GM12865 (cell line): ENCODE data around the gene ITGA11.

Experiments
- DNase-seq: peaks from one replicate; pipeline ENCODE4 v3.0.0; 2010; ENCODE audit warnings: low read depth
- H3K4me3 ChIP-seq: 2 replicates; pipeline ENCODE4 v1.5.1; 2011; ENCODE audit warnings: mild to moderate bottlenecking, low read depth, low read length, control low read depth
- CTCF ChIP-seq: IDR thresholded peaks from 2 replicates; pipeline ENCODE4 v1.5.1; 2011; ENCODE audit warnings: low read length, control low read depth, low read depth, inconsistent platforms; ENCODE audit not compliant: insufficient read depth; ENCODE audit errors: missing control alignments

ITGA11 gene

GRCh38 chr15:68332266-68332665 lies 99.7 kb downstream of the ITGA11 start:
- no peak overlapping the region for H3K4me3 ChIP-seq
- no peak for DNase-seq
- no peak for TF ChIP-seq CTCF

- H3K4me3 ChIP-seq: no peak overlapping the region
- TF ChIP-seq CTCF: no peak
- no peak for DNase-seq
Measured at GRCh38 chr15:68330901-68331300, 101.1 kb downstream of the ITGA11 start.

DNA sequence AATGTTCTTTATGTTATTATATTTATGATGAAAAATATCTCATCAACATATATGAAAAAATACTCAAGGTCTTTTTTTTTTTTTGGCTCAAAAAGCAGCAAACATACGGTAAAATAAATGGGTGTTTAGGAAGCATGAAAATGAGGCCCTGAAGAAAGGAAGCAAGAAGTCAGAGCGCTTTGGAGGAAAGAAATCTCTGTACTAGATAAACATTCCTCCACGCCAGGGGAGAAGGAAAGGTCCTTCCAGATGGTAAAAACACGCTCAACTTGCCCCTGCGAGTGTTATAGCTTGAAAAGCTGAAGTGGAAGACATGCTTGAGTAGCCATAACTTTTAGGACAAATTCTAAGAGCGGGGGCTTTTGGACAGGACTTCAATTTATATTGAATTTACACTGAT lies 101.5 kb downstream of the ITGA11 start:
- DNase-seq: no peak
- H3K4me3 ChIP-seq: no peak overlapping the region
- TF ChIP-seq CTCF: no peak

DNA sequence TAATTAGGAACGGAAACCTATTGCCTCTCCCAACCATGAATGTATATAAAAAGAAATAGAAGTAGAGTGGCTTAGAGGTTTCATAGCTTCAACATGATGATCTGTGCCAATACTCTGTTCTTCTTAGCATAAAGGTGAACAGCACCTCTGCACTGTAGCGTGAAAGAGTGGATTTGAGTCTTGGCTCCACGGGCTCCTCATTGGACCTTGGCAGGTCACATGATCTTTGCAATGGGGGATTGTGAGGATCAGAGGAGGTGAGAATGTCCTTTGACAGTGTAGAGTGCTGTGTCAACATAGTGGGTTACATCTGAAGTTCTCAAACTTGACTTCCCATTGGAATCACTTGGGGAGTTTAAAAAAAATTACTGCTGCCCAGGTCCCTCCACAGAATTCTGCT lies 103.0 kb downstream of the ITGA11 start:
- TF ChIP-seq CTCF: no peak
- DNase-seq: no peak

GRCh38 chr15:68328443-68328842 lies 103.5 kb downstream of the ITGA11 start:
- no peak for TF ChIP-seq CTCF
- DNase-seq: no peak

More for the DNA sequence above, 103.0 kb downstream of the ITGA11 start:
- no peak overlapping the region for H3K4me3 ChIP-seq

GRCh38 chr15:68326711-68327354 lies 105.1 kb downstream of the ITGA11 start:
- no peak for DNase-seq
- TF ChIP-seq CTCF: no peak
- no peak overlapping the region for H3K4me3 ChIP-seq

More at GRCh38 chr15:68328443-68328842, 103.5 kb downstream of the ITGA11 start:
- no peak overlapping the region for H3K4me3 ChIP-seq

GRCh38 chr15:68325726-68326125 lies 106.2 kb downstream of the ITGA11 start:
- H3K4me3 ChIP-seq: no peak overlapping the region
- no peak for DNase-seq
- no peak for TF ChIP-seq CTCF
